Neuronal stem cell (in vitro differentiated cells): ENCODE data around the gene CAMKK1.
A peak's percentile ranks its signal among the peaks of the same experiment; 100 is the strongest.

Experiments
- DNase-seq: peaks from one replicate; pipeline ENCODE4 v3.0.0-alpha.2; 2013; ENCODE audit warnings: low spot score
- H2AFZ ChIP-seq: one replicate; pipeline ENCODE4 v1.6.1; 2013; ENCODE audit warnings: mild to moderate bottlenecking, low read length, inconsistent platforms
- H2AK5ac ChIP-seq: 2 replicates; pipeline ENCODE4 v1.6.1; 2013; ENCODE audit warnings: low read depth, mild to moderate bottlenecking, inconsistent platforms, low read length, moderate library complexity, mixed read lengths
- H2BK120ac ChIP-seq: 2 replicates; pipeline ENCODE4 v1.6.1; 2013; ENCODE audit warnings: low read depth, mild to moderate bottlenecking, inconsistent platforms, low read length, moderate library complexity, mixed read lengths
- H2BK12ac ChIP-seq: one replicate; pipeline ENCODE4 v1.6.1; 2013; ENCODE audit warnings: low read length, inconsistent platforms
- H2BK15ac ChIP-seq: 2 replicates; pipeline ENCODE4 v1.6.1; 2013; ENCODE audit warnings: mild to moderate bottlenecking, low read length, inconsistent platforms, mixed read lengths
- H2BK5ac ChIP-seq: one replicate; pipeline ENCODE4 v1.6.1; 2013; ENCODE audit warnings: inconsistent platforms, mild to moderate bottlenecking, low read length, moderate library complexity
- H3K14ac ChIP-seq: one replicate; pipeline ENCODE4 v1.6.1; 2013; ENCODE audit warnings: low read length, inconsistent platforms
- H3K18ac ChIP-seq: 2 replicates; pipeline ENCODE4 v1.6.1; 2013; ENCODE audit warnings: low read length, inconsistent platforms
- H3K23ac ChIP-seq: 2 replicates; pipeline ENCODE4 v1.6.1; 2013; ENCODE audit warnings: low read depth, mild to moderate bottlenecking, mixed read lengths, low read length, inconsistent platforms; ENCODE audit not compliant: poor library complexity
- H3K27ac ChIP-seq: replicated peaks from 3 replicates; pipeline ENCODE4 v1.5.1; 2013; ENCODE audit warnings: low read length, inconsistent platforms
- H3K27me3 ChIP-seq, 3 experiments: 2 replicates each; pipeline ENCODE4 v1.6.1; 2013; ENCODE audit warnings: low read length in 3 of 3, mild to moderate bottlenecking in 2 of 3, inconsistent platforms in 1 of 3, low read depth in 1 of 3, mixed read lengths in 1 of 3, moderate library complexity in 1 of 3; ENCODE audit not compliant: control insufficient read depth in 3 of 3, insufficient read depth in 3 of 3
- H3K36me3 ChIP-seq, 2 donors: replicated peaks in 1 of 2; 2 replicates each; pipeline ENCODE4 v1.6.1; 2013; ENCODE audit warnings: low read length in 2 of 2; ENCODE audit not compliant: control insufficient read depth in 2 of 2, insufficient read depth in 2 of 2
- H3K4ac ChIP-seq: 2 replicates; pipeline ENCODE4 v1.6.1; 2013; ENCODE audit warnings: inconsistent platforms, mild to moderate bottlenecking, low read length, moderate library complexity
- H3K4me1 ChIP-seq, 2 donors: 1 replicate in 1 of 2; 2 replicates in 1 of 2; pipeline ENCODE4 v1.6.1; 2013; ENCODE audit warnings: low read length in 2 of 2, low read depth in 1 of 2; ENCODE audit not compliant: control insufficient read depth in 2 of 2, insufficient read depth in 1 of 2
- H3K4me2 ChIP-seq: one replicate; pipeline ENCODE4 v1.6.1; 2013; ENCODE audit warnings: mild to moderate bottlenecking, low read length, inconsistent platforms; ENCODE audit not compliant: insufficient read depth, poor library complexity, severe bottlenecking
- H3K4me3 ChIP-seq, 2 donors: 2 replicates each; pipeline ENCODE4 v1.5.1; 2013; ENCODE audit warnings: low read length in 2 of 2, mild to moderate bottlenecking in 2 of 2, inconsistent platforms in 1 of 2, moderate library complexity in 1 of 2
- H3K79me1 ChIP-seq: one replicate; pipeline ENCODE4 v1.6.1; 2013; ENCODE audit warnings: low read depth, mild to moderate bottlenecking, inconsistent platforms, low read length, moderate library complexity
- H3K9ac ChIP-seq: one replicate; pipeline ENCODE4 v1.6.1; 2013; ENCODE audit warnings: mild to moderate bottlenecking, low read depth, low read length, inconsistent platforms; ENCODE audit not compliant: poor library complexity
- H3K9me3 ChIP-seq, 2 donors: replicated peaks in 1 of 2; 2 replicates each; pipeline versions ENCODE3 to v1.6.1; 2013; ENCODE audit warnings: low read length in 2 of 2, mild to moderate bottlenecking in 2 of 2, inconsistent platforms in 1 of 2, low read depth in 1 of 2, mixed read lengths in 1 of 2, moderate library complexity in 1 of 2; ENCODE audit not compliant: control insufficient read depth in 2 of 2, insufficient read depth in 1 of 2
- H4K8ac ChIP-seq: one replicate; pipeline ENCODE4 v1.6.1; 2013; ENCODE audit warnings: low read depth, mild to moderate bottlenecking, inconsistent platforms, low read length, moderate library complexity
- H4K91ac ChIP-seq: one replicate; pipeline ENCODE4 v1.6.1; 2013; ENCODE audit warnings: low read length, low read depth, mild to moderate bottlenecking, inconsistent platforms; ENCODE audit not compliant: poor library complexity
- WGBS, 2 donors: extraction: QIAGEN DNeasy Blood & Tissue Kit; methylation state at CpG; one replicate each; pipeline ENCODE4 v1.1.7; 2013; ENCODE audit warnings: missing lambda C conversion rate in 2 of 2, mixed read lengths in 1 of 2; ENCODE audit not compliant: insufficient read length in 2 of 2, insufficient replicate concordance in 1 of 2; ENCODE audit errors: extremely low coverage in 2 of 2; 5-methylcytosine and 5-hydroxymethylcytosine counted together

Gene CAMKK1

DNA sequence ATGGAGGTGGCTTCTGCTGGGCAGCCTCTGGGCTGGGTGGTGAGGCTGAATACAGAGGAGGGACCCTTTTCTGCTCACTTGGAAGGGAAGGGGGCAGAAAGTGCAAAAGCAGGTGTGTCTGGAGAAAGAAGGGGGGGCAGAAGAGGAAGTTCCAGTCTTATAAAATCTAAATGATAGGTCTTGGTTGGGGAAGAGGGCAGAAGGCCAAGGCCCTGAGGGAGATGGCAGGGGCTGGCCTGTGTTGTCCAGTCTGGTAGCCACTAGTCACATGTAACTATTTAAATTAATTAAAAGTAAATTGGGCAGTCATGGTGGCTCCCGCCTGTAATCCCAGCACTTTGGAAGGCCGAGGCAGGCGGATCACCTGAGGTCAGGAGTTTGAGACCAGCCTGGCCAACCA, 2.5 kb upstream of the CAMKK1 start:
- Histone ChIP-seq H3K23ac (no peak overlapping the region), H3K18ac (no peak overlapping the region), H3K4me2 (no peak overlapping the region), H2AFZ (no peak overlapping the region), H2BK15ac (peak overlapping the region; percentile 13), H3K27me3 (peaks cover 0 to 24% (median 3%) of the 10 kb centered on the region in 3 experiments), H2BK5ac (no peak overlapping the region), H2AK5ac (peak overlapping the region; percentile 66), H2BK12ac (no peak overlapping the region), H3K27ac (no peak overlapping the region), H3K9me3 (no peaks in the 10 kb centered on the region), H3K4me3 (no peak overlapping the region), H4K91ac (no peak overlapping the region), H3K14ac (no peak overlapping the region), H3K4ac (no peak overlapping the region), H3K4me1 (peaks cover 14 to 19% of the 10 kb centered on the region in 2 donors), H3K79me1 (no peaks in the 10 kb centered on the region), H3K36me3 (no peaks in the 10 kb centered on the region), H2BK120ac (no peak overlapping the region), H4K8ac (no peak overlapping the region), H3K9ac (no peak overlapping the region)
- no peak for DNase-seq
- WGBS, 2 donors, result no CpG with 5 or more reads among the region's 3 CpGs

GRCh38 chr17:3894911-3895343, 2.1 kb upstream of the CAMKK1 start:
- Histone ChIP-seq H4K91ac (no peak overlapping the region), H3K14ac (no peak overlapping the region), H2AK5ac (peak overlapping the region; percentile 66), H3K27me3 (peaks cover 0 to 28% (median 3%) of the 10 kb centered on the region in 3 experiments), H2BK12ac (no peak overlapping the region), H3K18ac (no peak overlapping the region), H2AFZ (no peak overlapping the region), H3K36me3 (no peaks in the 10 kb centered on the region), H3K4ac (no peak overlapping the region), H4K8ac (no peak overlapping the region), H2BK5ac (no peak overlapping the region), H3K79me1 (no peaks in the 10 kb centered on the region), H3K9me3 (no peaks in the 10 kb centered on the region), H3K9ac (no peak overlapping the region), H2BK15ac (peak overlapping the region; percentile 13), H3K23ac (no peak overlapping the region), H3K27ac (no peak overlapping the region), H3K4me2 (no peak overlapping the region), H2BK120ac (no peak overlapping the region), H3K4me1 (peaks cover 17 to 19% of the 10 kb centered on the region in 2 donors), H3K4me3 (no peak overlapping the region)
- no CpG with 5 or more reads among the region's 2 CpGs for WGBS, 2 donors
- no peak for DNase-seq

DNA sequence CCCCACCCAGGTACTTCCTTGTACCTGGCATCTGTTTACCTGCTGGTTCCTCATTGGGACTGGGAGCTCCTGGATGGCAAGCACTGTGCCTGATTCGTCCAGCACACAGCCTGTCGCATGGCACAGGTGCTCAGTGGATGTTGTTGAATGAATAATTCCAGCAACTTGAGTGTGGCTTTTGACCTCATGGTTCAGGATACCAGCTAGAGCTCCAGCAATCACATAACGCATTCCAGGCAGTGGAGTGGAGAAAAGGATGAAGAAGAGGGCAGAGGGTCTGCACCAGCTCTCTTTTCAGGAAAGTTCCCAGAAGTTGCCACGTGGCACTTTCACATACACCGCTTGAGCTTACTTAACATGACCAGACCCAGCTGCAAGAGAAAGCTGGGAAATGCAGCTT, 1.3 kb upstream of the CAMKK1 start:
- no peak overlapping the region for H3K23ac ChIP-seq
- no peaks in the 10 kb centered on the region for H3K79me1 ChIP-seq
- peaks cover 0 to 35% (median 3%) of the 10 kb centered on the region in 3 experiments for H3K27me3 ChIP-seq
- no peak overlapping the region for H2BK120ac ChIP-seq
- no CpG with 5 or more reads among the region's 5 CpGs for WGBS, 2 donors
- H3K14ac ChIP-seq, result no peak overlapping the region
- H3K4me1 ChIP-seq, result peaks cover 17 to 19% of the 10 kb centered on the region in 2 donors
- H3K4me3 ChIP-seq, result no peak overlapping the region
- H4K8ac ChIP-seq, result no peak overlapping the region
- no peak overlapping the region for H2BK5ac ChIP-seq
- H2AFZ ChIP-seq, result no peak overlapping the region
- DNase-seq, result no peak
- H4K91ac ChIP-seq, result no peak overlapping the region
- no peak overlapping the region for H3K27ac ChIP-seq
- peak overlapping the region; percentile 13 for H2BK15ac ChIP-seq
- H3K4ac ChIP-seq, result no peak overlapping the region
- no peak overlapping the region for H2BK12ac ChIP-seq
- H3K18ac ChIP-seq, result no peak overlapping the region
- H3K36me3 ChIP-seq, result no peaks in the 10 kb centered on the region
- no peak overlapping the region for H3K9ac ChIP-seq
- H3K9me3 ChIP-seq, result no peaks in the 10 kb centered on the region
- H2AK5ac ChIP-seq, result no peak overlapping the region
- no peak overlapping the region for H3K4me2 ChIP-seq

DNA sequence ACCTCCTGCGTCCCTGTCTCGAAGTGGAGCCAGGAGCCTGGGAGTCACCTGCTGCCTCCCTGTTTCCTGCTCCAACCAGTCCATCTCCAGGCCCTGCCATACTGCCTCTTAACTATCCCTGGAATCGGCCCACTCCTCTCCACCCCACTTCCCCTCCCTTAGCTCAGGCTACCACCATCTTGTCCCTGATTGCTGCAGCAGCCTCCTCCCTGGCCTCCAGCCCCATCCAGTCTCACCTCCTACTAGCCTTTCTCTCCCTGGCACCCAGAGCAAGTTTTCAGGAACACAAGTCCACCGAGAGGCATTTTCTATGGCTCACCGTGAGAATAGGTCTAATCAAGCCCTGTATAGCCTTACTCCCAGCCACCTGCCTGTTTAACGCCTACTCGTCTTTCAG, 865 bp upstream of the CAMKK1 start:
- DNase-seq, result no peak
- H3K9ac ChIP-seq, result peak overlapping the region; percentile 51
- peak overlapping the region; percentile 82 for H3K23ac ChIP-seq
- H3K4ac ChIP-seq, result no peak overlapping the region
- H2AFZ ChIP-seq, result peak overlapping the region; percentile 99
- H3K14ac ChIP-seq, result no peak overlapping the region
- H3K4me2 ChIP-seq, result peak overlapping the region; percentile 75
- H3K4me1 ChIP-seq, result peaks cover 17 to 20% of the 10 kb centered on the region in 2 donors
- H2BK120ac ChIP-seq, result peak overlapping the region; percentile 66
- H4K91ac ChIP-seq, result no peak overlapping the region
- H3K27ac ChIP-seq, result peak overlapping the region; percentile 59
- WGBS, 2 donors, result no CpG with 5 or more reads among the region's 7 CpGs
- no peaks in the 10 kb centered on the region for H3K79me1 ChIP-seq
- H3K18ac ChIP-seq, result peak overlapping the region; percentile 98
- no peaks in the 10 kb centered on the region for H3K9me3 ChIP-seq
- H4K8ac ChIP-seq, result no peak overlapping the region
- H2BK15ac ChIP-seq, result peak overlapping the region; percentile 99
- H2AK5ac ChIP-seq, result peak overlapping the region; percentile 25
- H3K27me3 ChIP-seq, result peaks cover 0 to 39% (median 3%) of the 10 kb centered on the region in 3 experiments
- H2BK12ac ChIP-seq, result peak overlapping the region; percentile 87
- H3K36me3 ChIP-seq, result no peaks in the 10 kb centered on the region
- H2BK5ac ChIP-seq, result peak overlapping the region; percentile 2
- H3K4me3 ChIP-seq, result peak overlapping the region; percentile 60 to 88
